NB4 (cell line): ENCODE results near the gene TEFM.

ENCODE experiments used
- CTCF ChIP-seq: IDR thresholded peaks from one replicate; pipeline ENCODE4 v1.5.1; 2012; ENCODE audit warnings: low read depth, low read length
- MAX ChIP-seq: IDR thresholded peaks from 2 replicates; pipeline ENCODE4 v1.6.1; 2011; ENCODE audit warnings: low read depth, low read length

- TF ChIP-seq CTCF (no peak), MAX (no peak)
Measured at GRCh38 chr17:30929081-30929633, 23.1 kb upstream of the TEFM start.
